ENCODE results near the gene C11orf52.

DNA sequence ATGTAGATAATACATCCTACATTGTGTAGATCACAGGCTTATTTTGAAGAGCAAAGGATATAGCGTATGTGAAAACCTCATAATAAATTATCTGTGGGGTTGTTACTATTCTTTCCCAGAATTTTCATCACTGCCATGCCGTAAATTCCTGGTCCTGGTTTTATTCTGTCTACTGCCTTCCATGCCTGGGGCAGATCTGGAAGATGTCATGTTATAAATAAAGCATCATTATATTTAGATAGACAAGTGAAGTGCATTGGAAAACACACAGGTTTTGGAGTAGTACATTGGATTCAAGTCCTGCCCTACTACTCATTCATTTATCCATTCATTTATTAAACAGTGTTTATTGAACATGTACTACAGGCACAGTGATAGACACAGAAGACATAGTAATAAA, 2.2 kb downstream of the C11orf52 start:
- TF ChIP-seq CEBPB (IDR thresholded peaks at IDR 0.05; ENCODE audit: low read depth, low read length) (no peak), USF2 (IDR thresholded peaks at IDR 0.05; ENCODE audit: low read depth, low read length) (no peak), POLR2A (IDR thresholded peaks at IDR 0.05; ENCODE audit: low read depth, low read length) (no peak), RFX5 (IDR thresholded peaks at IDR 0.05; ENCODE audit: low read depth, low read length) (no peak), MAFK (IDR thresholded peaks at IDR 0.05; ENCODE audit: low read depth, low read length) (no peak), RAD21 (IDR thresholded peaks at IDR 0.05; ENCODE audit: low read length) (no peak), MAZ (IDR thresholded peaks at IDR 0.05; ENCODE audit: borderline replicate concordance, low read depth, low read length) (no peak), FOS (IDR thresholded peaks at IDR 0.05; ENCODE audit: low read depth, low read length) (no peak), BHLHE40 (IDR thresholded peaks at IDR 0.05; ENCODE audit: low read depth, low read length) (no peak), SMC3 (IDR thresholded peaks at IDR 0.05; ENCODE audit: low read depth, low read length) (no peak), CHD1 (IDR thresholded peaks at IDR 0.05; ENCODE audit: low read depth, low read length) (no peak), ELK1 (IDR thresholded peaks at IDR 0.05; ENCODE audit: borderline replicate concordance, low read depth, low read length) (no peak)
- TF ChIP-seq, protein P1, sequence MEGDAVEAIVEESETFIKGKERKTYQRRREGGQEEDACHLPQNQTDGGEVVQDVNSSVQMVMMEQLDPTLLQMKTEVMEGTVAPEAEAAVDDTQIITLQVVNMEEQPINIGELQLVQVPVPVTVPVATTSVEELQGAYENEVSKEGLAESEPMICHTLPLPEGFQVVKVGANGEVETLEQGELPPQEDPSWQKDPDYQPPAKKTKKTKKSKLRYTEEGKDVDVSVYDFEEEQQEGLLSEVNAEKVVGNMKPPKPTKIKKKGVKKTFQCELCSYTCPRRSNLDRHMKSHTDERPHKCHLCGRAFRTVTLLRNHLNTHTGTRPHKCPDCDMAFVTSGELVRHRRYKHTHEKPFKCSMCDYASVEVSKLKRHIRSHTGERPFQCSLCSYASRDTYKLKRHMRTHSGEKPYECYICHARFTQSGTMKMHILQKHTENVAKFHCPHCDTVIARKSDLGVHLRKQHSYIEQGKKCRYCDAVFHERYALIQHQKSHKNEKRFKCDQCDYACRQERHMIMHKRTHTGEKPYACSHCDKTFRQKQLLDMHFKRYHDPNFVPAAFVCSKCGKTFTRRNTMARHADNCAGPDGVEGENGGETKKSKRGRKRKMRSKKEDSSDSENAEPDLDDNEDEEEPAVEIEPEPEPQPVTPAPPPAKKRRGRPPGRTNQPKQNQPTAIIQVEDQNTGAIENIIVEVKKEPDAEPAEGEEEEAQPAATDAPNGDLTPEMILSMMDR (conservative IDR thresholded peaks at IDR 0.05; ENCODE audit: low read depth, low read length): no peak
